HL-60 (cell line): ENCODE results near the gene CPVL.

ENCODE experiments used
- DNase-seq, 2 experiments: peaks; one replicate each; pipeline ENCODE4 v3.0.0-alpha.2; 2010 to 2020; ENCODE audit warnings: low read depth in 1 of 2, low spot score in 1 of 2
- H3K27ac ChIP-seq: fragments of 250-450 bp; sonication (Bioruptor Pico); replicated peaks from 2 replicates; pipeline ENCODE4 v1.5.1; 2020; ENCODE audit warnings: mild to moderate bottlenecking, moderate library complexity
- H3K27me3 ChIP-seq: fragments of 250-450 bp; sonication (Bioruptor Pico); 2 replicates; pipeline ENCODE4 v1.5.1; 2021; ENCODE audit warnings: mild to moderate bottlenecking, moderate library complexity; ENCODE audit not compliant: insufficient read depth, poor library complexity, severe bottlenecking
- H3K4me3 ChIP-seq: replicated peaks from 2 replicates; pipeline ENCODE4 v1.5.1; 2011; ENCODE audit warnings: mild to moderate bottlenecking, control low read depth, low read length; ENCODE audit not compliant: insufficient read depth
- GABPA ChIP-seq: IDR thresholded peaks from 2 replicates; pipeline ENCODE4 v1.6.1; 2012; ENCODE audit warnings: low read depth
- POLR2AphosphoS5 ChIP-seq: IDR thresholded peaks from 2 replicates; pipeline ENCODE4 v1.6.1; 2012; ENCODE audit warnings: low read depth
- REST ChIP-seq: IDR thresholded peaks from 2 replicates; pipeline ENCODE4 v1.6.1; 2012; ENCODE audit warnings: low read depth; ENCODE audit not compliant: insufficient replicate concordance
- SPI1 ChIP-seq: IDR thresholded peaks from 2 replicates; pipeline ENCODE4 v1.6.1; 2012; ENCODE audit warnings: low read depth, mild to moderate bottlenecking, borderline replicate concordance
- TF ChIP-seq, protein P1 (sequence below): IDR thresholded peaks from one replicate; pipeline ENCODE4 v1.5.1; 2011; ENCODE audit warnings: low read length, control low read depth, inconsistent platforms; ENCODE audit not compliant: insufficient read depth

Gene CPVL

GRCh38 chr7:29063872-29064271 lies 82.5 kb downstream of the CPVL start:
- no peak for DNase-seq
- no peak overlapping the region for H3K4me3 ChIP-seq
- no peak for TF ChIP-seq GABPA
- no peak for TF ChIP-seq SPI1
- TF ChIP-seq, protein P1, sequence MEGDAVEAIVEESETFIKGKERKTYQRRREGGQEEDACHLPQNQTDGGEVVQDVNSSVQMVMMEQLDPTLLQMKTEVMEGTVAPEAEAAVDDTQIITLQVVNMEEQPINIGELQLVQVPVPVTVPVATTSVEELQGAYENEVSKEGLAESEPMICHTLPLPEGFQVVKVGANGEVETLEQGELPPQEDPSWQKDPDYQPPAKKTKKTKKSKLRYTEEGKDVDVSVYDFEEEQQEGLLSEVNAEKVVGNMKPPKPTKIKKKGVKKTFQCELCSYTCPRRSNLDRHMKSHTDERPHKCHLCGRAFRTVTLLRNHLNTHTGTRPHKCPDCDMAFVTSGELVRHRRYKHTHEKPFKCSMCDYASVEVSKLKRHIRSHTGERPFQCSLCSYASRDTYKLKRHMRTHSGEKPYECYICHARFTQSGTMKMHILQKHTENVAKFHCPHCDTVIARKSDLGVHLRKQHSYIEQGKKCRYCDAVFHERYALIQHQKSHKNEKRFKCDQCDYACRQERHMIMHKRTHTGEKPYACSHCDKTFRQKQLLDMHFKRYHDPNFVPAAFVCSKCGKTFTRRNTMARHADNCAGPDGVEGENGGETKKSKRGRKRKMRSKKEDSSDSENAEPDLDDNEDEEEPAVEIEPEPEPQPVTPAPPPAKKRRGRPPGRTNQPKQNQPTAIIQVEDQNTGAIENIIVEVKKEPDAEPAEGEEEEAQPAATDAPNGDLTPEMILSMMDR, result no peak
- no peak for TF ChIP-seq POLR2AphosphoS5
- no peak for TF ChIP-seq REST
- peaks cover 3% of the 10 kb centered on the region for H3K27me3 ChIP-seq
- no peak overlapping the region for H3K27ac ChIP-seq

- DNase-seq, result no peak
- Histone ChIP-seq H3K4me3 (no peak overlapping the region), H3K27me3 (peaks cover 3% of the 10 kb centered on the region)
Measured at GRCh38 chr7:29063236-29063635, 83.1 kb downstream of the CPVL start.

GRCh38 chr7:29053105-29053872 lies 93.0 kb downstream of the CPVL start:
- no peak overlapping the region for H3K27ac ChIP-seq
- TF ChIP-seq, protein P1, result no peak
- TF ChIP-seq GABPA, result no peak
- peak; percentile 6; the same call in 1 of the 2 replicates for TF ChIP-seq SPI1
- TF ChIP-seq POLR2AphosphoS5, result no peak
- TF ChIP-seq REST, result no peak

More at GRCh38 chr7:29063236-29063635, 83.1 kb downstream of the CPVL start:
- H3K27ac ChIP-seq, result no peak overlapping the region
- TF ChIP-seq, protein P1, result no peak
- TF ChIP-seq GABPA (no peak), SPI1 (no peak), POLR2AphosphoS5 (no peak), REST (no peak)

More at GRCh38 chr7:29053105-29053872, 93.0 kb downstream of the CPVL start:
- DNase-seq, result no peak
- Histone ChIP-seq H3K27me3 (peaks cover 2% of the 10 kb centered on the region), H3K4me3 (no peak overlapping the region)
